ES-I3 (cell line): Measurements from ENCODE around the gene FGGY.

Experiments used
- H3K36me3 ChIP-seq: 2 replicates; pipeline ENCODE4 v1.6.1; 2013; ENCODE audit warnings: mild to moderate bottlenecking, low read length, control low read depth, moderate library complexity; ENCODE audit not compliant: insufficient read depth
- H3K4me1 ChIP-seq: 2 replicates; pipeline ENCODE4 v1.6.1; 2013; ENCODE audit warnings: mild to moderate bottlenecking, control low read depth, low read length; ENCODE audit not compliant: insufficient read depth
- H3K9ac ChIP-seq: 2 replicates; pipeline ENCODE4 v1.6.1; 2013; ENCODE audit warnings: low read depth, mild to moderate bottlenecking, low read length, moderate library complexity
- H3K9me3 ChIP-seq: 2 replicates; pipeline ENCODE4 v1.6.1; 2013; ENCODE audit warnings: mild to moderate bottlenecking, low read length, moderate library complexity; ENCODE audit not compliant: control insufficient read depth, insufficient read depth

Gene FGGY

GRCh38 chr1:59388191-59388590, 91.3 kb downstream of the FGGY start:
- H3K9ac ChIP-seq: no peak overlapping the region
- H3K36me3 ChIP-seq: no peaks in the 10 kb centered on the region
- peaks cover 26% of the 10 kb centered on the region for H3K4me1 ChIP-seq
- no peaks in the 10 kb centered on the region for H3K9me3 ChIP-seq

DNA sequence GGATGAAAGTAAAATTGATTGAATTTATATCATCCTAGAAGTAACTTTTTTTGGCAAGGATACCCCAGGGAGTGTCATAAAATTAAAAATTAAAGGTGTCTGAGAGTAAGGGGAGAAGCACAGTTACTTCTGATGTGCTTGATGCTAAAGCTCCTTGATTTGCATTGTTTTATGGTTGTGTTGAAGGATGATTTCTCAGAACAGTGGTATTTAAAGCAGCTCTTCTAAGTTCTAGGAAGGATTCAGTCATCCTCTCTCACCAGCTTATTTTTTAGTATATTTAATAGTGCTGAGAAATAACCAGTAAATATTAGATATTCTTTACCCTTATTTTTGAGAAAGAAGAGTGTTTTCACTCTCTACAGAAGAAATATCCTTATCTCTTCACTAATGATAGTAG, 93.0 kb downstream of the FGGY start:
- no peak overlapping the region for H3K9ac ChIP-seq
- H3K9me3 ChIP-seq: no peaks in the 10 kb centered on the region
- no peaks in the 10 kb centered on the region for H3K36me3 ChIP-seq
- H3K4me1 ChIP-seq: peaks cover 18% of the 10 kb centered on the region

DNA sequence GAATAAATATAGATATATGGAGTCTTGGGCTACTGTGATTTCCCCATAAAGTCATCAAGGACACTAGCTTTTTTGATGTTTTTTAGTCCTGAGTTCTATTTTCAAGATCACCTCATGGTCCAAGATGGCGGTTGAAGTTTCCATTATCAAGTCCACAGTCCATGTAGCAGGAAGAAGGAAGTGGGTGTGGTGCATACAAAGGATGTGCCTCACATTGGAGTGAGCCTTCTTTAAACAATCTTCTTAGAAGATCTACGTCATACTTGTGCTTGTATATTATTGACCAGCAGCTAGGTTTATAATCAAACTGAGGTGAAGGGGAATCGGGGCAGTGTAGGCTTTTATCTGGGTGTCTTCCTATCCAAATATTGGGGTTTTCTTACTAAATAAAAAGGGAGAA, 93.4 kb downstream of the FGGY start:
- no peak overlapping the region for H3K9ac ChIP-seq
- no peaks in the 10 kb centered on the region for H3K36me3 ChIP-seq

DNA sequence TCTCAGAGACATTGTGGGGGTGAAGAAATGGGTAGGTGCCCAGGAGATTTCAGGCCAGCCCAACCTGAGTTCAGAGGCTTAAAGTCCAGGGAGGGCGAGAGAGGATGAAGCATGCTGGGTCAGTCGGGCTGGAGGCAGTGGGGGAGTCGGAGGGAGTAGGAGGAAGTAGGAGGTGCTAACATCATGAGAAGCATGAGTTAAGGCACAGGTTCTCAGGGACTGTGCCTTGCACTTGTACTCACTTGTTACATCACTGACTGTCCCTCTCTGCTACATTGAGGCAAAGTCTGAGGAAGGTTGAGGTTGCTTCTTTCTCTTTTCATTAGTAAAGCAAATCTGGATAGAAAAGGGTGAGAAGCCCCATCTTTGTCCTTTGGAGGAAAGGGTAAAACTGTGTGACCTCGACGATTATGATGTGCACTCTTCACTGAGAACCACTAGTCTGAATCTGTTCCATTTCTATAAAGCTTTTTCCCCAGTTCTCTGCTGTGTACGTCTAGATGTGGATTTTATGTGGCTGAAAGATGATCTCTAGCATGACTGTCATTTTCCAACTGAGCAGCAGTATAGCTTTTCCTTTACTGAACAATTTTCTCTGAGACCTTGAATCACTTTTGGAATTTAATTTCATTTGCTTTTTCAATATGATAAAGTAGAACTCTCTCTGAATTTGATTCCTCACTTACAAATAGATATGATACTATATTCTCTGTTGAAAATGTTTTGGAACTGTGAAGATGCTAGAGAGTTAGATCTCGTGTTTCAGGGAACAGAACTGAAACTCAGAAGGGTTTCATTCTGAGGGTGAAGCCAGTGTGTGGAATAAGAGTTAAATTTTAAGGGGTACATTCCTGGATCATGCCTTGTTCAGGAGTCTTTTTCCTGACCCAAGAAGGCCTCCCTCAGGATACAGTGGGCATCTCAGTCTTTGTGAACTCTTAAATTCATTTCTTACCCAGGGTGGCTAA, 94.6 kb downstream of the FGGY start:
- Histone ChIP-seq H3K36me3 (no peaks in the 10 kb centered on the region), H3K4me1 (peaks cover 12% of the 10 kb centered on the region), H3K9me3 (no peaks in the 10 kb centered on the region), H3K9ac (no peak overlapping the region)

More for the DNA sequence above, 93.4 kb downstream of the FGGY start:
- Histone ChIP-seq H3K9me3 (no peaks in the 10 kb centered on the region), H3K4me1 (peaks cover 13% of the 10 kb centered on the region)

DNA sequence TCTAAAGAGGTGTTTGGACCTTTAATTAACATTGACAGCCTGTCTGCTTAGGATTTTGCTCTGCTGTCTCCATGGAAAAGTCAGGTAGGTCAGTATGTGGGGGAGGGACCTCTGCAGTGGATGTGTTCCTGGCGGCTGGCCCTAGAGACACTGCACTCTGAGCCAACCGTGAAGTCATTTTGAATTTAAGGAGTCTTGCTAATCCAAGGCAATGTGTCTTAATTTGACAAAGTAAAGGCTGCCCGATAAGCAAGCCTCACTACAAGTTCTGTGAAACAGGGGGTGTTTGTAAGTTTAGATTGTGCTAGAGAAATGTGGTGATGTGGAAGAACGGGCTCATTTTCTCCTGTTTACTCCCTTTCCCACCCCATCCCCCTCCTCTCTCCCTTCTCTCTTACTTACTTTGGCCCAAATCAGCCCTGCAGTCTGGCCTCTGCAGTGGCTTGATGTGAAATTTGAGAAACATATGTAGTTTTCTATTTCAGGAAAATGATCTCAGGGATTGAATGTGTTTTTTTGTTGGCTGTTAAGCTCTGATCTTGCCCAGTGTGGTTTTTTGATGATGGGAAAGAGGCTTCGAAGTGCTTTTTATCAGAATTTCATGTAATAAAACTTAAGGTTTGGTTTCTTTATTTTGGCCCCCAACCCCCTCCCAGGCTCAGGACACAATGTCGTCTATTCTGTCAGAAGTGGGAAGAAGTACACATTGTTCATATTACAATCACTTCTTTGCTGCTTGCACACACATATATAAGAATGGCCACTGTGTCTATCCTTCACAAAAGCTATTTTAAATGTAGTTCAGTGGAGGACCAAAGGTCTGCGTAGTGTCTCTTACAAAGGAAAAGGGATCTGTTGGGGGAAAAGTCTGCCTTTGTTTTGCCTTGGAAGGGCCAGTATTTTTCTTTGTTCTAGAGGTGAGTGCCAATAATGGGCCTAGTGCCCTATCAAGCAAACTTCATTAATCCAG, 96.6 kb downstream of the FGGY start:
- Histone ChIP-seq H3K9me3 (no peaks in the 10 kb centered on the region), H3K36me3 (no peaks in the 10 kb centered on the region), H3K9ac (peak overlapping the region; percentile 55), H3K4me1 (peaks cover 12% of the 10 kb centered on the region)

- Histone ChIP-seq H3K9me3 (no peaks in the 10 kb centered on the region), H3K4me1 (peaks cover 12% of the 10 kb centered on the region), H3K36me3 (no peaks in the 10 kb centered on the region), H3K9ac (no peak overlapping the region)
These were observed 98.0 kb downstream of the FGGY start for GRCh38 chr1:59394706-59395425.

GRCh38 chr1:59396387-59396786, 99.5 kb downstream of the FGGY start:
- Histone ChIP-seq H3K4me1 (peaks cover 12% of the 10 kb centered on the region), H3K9ac (no peak overlapping the region), H3K36me3 (no peaks in the 10 kb centered on the region), H3K9me3 (no peaks in the 10 kb centered on the region)

GRCh38 chr1:59397139-59397858, 100.4 kb downstream of the FGGY start:
- Histone ChIP-seq H3K4me1 (peaks cover 12% of the 10 kb centered on the region), H3K9me3 (no peaks in the 10 kb centered on the region), H3K36me3 (no peaks in the 10 kb centered on the region), H3K9ac (no peak overlapping the region)

- Histone ChIP-seq H3K4me1 (no peaks in the 10 kb centered on the region), H3K36me3 (no peaks in the 10 kb centered on the region), H3K9me3 (no peaks in the 10 kb centered on the region), H3K9ac (no peak overlapping the region)
These were observed 102.7 kb downstream of the FGGY start for GRCh38 chr1:59399642-59400041.

DNA sequence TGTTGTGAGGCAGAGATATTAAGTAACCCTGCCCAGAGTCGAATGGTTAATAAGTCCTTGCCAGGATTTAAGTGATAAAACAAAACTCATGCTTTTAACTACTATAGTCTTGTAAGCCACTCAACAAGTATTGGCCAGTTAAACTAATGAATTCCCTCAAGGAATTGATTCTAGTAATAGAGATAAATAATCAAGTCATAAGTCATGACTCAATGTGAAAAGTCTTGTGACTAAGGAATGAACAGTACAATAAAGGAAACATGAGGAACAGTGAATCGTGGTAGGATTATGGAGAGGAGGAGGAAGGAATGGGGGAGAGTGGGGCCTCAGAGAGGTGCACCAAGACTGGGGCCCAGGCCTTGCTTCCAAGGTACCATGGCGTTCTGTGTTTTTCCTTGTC, 104.7 kb downstream of the FGGY start:
- Histone ChIP-seq H3K4me1 (no peaks in the 10 kb centered on the region), H3K9ac (no peak overlapping the region), H3K9me3 (no peaks in the 10 kb centered on the region; the same call in 1 of the 2 replicates), H3K36me3 (no peaks in the 10 kb centered on the region)

DNA sequence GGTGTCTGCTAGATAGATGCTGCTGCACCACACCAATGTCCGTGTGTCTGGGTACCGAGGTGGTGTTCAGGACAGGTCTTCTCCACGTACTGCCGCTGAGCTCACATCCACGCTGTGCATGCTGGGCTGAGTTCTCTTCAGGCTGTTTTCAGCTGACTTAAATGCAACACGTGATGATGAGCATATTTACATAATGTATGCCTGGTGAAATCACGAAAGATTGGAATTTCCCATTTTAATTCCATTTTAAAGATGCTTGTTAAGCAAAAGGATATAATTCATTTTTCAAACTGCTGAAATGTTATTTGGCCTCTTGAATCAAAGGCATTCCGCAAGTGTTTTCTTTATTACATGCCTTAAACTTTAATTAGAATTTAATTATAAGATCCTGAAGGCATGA, 107.9 kb downstream of the FGGY start:
- Histone ChIP-seq H3K9ac (no peak overlapping the region), H3K4me1 (peaks cover 3% of the 10 kb centered on the region; the same call in 1 of the 2 replicates), H3K36me3 (no peaks in the 10 kb centered on the region), H3K9me3 (no peaks in the 10 kb centered on the region; the same call in 1 of the 2 replicates)

DNA sequence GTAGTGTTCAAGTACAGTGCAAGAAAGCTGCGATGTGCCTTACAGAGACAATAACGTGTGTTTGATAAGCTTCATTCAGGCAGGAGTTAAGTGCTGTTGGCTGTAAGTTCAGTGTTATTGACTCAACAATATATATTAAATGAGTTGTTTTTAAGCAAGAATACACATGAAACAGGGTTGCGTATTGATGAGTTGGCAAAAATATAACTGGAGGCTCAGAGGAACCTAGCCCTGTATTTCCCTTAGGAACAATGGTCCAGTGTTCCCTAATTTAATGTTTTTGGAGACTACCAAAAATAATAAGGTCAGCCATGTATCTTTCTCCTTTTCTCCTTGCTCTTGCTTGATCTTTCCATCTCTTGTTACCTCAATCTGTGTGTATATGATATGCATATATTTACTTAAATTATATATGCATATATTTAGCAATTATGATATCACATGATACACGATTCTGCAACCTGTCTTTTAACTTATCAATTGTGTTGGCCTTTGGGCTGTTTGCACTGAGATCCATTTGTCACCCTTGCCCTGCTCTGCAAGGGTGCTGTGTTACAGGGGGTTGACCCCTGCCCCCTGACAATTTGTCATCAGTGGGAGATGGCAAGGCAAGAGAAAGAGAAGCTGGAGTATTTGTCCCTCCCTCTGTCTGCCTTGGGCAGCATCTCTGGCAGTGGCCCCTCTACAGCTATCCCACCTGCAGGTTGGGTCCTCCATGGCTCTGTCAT, 109.7 kb downstream of the FGGY start:
- Histone ChIP-seq H3K36me3 (no peaks in the 10 kb centered on the region), H3K4me1 (peaks cover 3% of the 10 kb centered on the region; the same call in 1 of the 2 replicates), H3K9me3 (no peaks in the 10 kb centered on the region; the same call in 1 of the 2 replicates), H3K9ac (no peak overlapping the region)
